GM18511 (cell line): Measurements from ENCODE around the gene IL1RAPL2.
"Not testable (repeated sequence)": the region's sequence is repeated elsewhere in the genome, so short reads cannot be mapped to it uniquely, and the experiment has no call there.

Source experiments
- ATAC-seq: cut with Tn5 transposase; IDR thresholded peaks from one replicate; pipeline ENCODE4 v1.9.1; 2021; ENCODE audit warnings: mild to moderate bottlenecking, moderate library complexity; ENCODE audit not compliant: unreplicated experiment

Gene IL1RAPL2

DNA sequence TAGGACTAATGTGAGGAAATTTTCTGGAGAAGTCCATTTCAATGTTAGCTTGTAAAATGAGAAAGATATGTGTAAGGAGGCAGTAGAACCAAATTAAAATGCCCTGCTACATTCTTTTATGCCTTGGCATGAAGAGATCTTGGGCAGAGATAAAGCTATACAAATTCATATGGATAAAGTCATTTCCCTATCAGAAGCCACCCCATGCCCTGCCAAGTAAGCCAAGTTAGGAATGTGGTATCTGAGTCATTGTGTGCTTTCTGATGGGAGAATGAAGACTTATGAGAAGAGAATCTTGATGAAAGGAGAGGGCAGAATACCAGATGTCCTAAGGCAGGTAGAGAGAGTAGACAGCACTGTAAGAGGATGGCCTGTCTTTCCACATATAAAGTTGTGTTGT is 570.8 kb downstream of the IL1RAPL2 start:
- no peak for ATAC-seq

DNA sequence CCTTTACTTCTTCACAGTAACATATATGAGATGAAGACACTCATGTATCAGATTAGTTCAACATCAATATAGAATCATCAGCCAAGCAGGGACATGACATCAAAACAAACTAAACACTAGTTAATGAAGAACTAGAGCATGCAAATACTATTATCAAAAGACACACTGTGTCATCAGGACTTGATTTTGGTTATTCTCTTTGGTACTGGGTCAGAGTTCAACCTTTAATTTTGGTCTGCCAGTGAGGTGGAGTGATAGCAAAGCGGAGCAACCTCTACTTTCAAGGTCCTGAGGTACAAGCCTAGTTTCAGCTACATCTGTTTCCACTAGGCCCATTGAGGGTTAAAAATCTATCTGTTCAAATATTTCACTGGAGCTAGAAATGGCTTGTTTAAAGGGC is 584.0 kb downstream of the IL1RAPL2 start:
- no peak for ATAC-seq

DNA sequence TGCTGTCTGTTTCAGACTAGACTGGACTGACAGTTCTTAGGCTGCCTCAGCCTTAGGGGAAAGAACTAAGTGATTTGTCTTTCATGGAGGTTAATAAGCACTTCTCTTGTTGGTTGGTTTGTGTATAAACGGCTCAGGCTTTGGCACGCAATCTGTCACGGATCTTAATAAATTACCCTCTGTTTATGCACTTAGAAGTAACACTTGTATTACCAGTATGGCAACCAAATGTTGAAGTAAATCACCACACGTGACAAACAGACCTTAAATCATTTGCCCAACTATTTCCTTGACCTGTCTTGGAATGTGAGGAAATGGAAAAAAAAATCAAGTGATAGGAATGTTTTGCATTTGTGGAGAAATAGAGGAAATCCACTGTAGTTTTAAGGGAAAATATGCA is 584.6 kb downstream of the IL1RAPL2 start:
- no peak for ATAC-seq

DNA sequence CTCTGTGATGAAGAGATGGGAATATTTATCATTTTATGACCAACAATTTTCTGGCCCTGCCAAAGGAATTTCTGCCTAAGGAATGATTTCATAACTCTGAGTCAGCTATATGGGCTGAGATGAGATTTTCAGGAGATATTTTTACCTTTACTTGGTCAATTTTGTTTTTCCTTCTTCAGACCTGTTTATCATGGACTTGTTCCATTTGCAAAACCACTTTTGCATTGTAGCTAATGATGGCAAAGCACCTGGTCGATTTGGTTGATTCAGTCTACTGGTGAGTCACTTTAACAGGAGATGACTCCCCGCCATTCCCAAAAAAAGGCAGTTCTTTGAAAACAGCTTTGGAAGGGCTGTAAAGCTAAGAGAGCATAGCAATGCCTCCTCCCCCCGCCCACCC is 601.2 kb downstream of the IL1RAPL2 start:
- ATAC-seq: no peak

DNA sequence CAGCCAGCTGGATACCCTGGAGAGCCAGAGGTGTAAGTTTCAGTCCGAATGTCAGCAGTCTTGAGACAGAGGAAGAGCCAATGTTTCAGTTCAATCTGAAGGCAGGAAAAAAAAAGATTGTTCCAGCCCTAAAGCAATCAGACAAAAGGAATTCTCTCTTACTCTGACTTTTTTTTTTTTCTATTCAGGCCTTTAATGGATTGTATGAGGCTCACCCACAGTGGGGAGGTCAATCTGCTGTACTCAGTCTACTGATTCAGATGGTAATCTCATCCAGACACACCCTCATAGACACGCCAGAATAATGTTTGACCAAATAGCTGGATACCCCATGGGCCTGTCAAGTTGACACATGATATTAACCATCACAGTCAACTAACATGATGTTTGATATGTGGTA is 602.6 kb downstream of the IL1RAPL2 start:
- ATAC-seq: no peak

DNA sequence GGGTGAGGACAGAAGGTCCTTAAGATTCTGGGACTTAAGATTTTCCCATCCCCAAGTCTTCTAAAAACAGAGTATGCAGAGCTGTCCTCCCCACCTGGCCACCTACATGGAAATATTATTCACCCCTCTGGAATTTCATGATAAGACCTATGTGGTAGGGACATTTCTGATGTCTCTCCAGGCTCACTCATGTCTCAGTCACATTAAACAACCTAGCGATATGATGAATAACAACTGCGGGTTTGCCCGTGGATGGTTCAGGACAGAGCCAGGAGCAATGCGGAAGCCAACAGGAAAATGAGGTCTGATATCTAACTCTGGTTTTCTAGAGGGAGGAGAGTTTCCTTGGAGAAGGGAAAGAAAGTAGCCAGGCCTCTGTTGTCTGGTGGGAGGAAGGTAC is 607.1 kb downstream of the IL1RAPL2 start:
- no peak for ATAC-seq

DNA sequence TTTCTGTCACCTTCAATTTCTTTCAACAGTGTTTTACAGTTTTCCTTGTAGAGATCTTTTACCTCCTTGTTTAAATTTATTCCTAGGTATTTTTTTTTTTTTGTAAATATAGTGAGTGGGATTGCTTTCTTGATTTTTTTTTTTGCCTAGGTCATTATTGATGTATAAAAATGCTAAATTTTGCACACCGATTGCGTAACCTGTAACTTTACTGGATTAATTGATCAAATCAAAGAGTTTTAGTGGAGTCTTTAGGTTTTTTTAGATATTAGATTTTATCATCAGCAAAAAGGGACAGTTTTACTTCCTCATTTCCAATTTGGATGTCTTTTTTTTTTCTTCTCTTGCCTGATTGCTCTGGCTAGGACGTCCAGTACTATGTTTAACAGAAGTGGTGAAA is 613.6 kb downstream of the IL1RAPL2 start:
- no peak for ATAC-seq

DNA sequence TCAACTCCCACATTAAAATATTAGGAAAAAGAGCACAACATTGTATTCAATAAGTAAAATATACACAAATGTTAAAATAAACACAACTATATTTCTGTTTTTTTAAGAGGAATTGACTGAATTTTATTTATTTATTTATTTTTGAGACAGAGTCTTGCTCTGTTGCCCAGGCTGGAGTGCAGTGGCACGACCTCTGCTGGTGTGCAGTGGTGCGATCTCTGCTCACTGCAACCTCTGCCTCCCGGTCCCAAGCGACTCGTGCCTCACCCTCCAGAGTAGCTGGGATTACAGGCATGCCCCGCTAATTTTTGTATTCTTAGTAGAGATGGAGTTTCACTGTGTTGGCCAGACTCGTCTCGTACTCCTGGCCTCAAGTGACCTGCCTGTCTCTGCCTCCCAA is 623.1 kb downstream of the IL1RAPL2 start:
- ATAC-seq: no peak

DNA sequence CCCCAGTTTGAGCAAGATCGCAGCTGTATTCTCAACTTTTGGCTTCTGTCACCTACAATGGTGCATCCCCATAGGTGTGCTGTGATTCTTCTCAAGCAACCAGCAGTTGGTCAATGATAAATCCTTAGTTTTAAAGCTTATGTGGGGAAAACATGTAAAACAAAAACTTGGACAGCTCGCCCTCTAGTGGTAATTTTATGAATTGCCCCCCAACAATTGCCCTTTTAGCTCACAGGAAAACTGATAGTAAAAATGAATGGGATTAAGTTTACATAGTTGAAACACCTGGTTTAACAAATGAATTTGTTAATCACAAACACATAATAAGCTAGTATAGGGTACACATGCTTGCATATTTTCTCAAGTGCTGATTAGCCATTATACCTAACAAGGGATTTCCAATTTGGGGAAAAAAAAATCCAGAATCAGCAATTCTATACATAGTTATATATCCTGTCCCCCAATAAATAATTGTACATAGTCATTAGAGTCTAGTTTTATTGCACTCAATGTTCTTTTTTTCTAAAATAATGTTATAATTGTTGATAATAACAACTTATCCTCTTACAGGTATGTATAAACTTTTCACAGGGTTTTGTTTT is 624.4 kb downstream of the IL1RAPL2 start:
- peak; percentile 69 for ATAC-seq

DNA sequence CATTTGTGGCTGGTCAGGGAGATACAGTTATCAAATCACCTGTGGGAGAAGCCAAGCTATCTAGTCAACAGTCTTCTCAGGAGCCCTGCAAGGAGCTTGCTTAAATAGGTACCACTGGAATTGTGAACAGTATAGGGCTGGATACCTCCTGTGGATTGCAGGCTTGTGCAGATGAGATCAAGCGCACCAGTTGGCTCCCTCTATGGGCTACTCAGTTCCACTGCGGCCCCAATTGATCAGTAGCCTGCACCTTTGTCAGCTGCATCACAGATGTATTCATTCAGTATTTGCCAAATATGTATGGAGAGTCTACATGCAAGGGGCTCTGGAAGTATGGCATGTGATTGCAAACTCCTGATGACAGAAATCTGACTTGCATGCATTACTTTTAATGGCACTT is 625.9 kb downstream of the IL1RAPL2 start:
- ATAC-seq: peak; percentile 55

DNA sequence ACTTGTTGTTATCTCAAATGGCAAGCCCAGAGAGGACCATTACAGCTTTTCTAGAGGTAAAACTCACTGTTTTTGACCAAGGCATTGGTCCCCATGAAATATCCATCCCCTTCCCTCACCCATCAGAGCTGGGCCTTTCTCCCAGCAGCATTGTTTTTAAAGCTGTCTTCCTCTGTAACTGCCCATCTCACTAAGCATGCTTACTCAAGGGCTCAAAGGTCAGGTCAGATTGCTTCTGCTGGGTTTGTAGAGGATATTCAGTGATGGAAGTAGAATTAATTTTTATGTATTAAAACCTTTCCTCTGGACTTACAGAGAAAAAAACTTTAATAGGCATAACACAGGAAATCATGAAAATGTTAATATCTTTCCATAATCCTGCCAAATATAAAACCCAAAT is 643.4 kb downstream of the IL1RAPL2 start:
- no peak for ATAC-seq

DNA sequence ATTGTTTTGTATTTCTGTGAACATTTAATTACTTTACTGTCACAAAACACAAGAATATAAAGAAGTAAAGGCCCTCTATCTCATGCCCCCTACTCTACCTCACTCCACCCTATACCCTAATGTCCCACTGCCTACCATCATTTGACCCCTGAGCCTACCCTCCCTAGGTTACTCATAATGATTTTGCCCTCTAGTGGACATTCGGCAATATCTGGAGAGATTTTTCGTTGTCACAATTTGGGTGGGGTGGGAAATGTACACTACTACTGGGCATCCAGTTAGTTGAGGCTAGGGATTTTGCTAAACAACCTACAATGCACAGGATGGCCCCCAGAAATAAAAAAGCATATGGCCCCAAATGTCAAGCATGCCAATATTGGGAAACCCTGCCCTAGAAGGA is 644.3 kb downstream of the IL1RAPL2 start:
- no peak for ATAC-seq

DNA sequence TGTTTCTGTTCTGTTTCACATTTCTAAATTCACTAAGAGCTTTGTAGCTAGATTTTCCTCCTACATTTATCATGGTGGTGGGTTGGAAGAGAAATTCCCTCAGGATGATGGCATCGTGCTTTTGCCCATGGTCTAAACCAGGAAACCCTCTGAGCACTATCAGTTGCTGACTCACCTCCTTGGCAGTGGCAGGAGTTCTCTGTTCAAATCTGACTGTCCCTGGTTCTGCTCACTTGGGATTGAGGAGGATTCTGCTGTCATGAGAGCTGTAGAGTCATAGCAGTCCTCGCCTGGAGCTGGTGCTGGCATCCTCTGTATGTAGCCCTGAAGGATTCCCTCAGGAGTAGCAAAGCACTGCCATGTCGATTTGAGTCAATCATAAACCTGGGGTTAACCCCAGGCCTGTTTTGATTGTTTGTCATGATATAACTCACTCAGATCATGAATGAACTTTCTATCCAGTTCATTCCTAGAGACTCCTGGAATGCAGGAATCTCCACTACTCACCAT is 645.1 kb downstream of the IL1RAPL2 start:
- ATAC-seq: no peak

DNA sequence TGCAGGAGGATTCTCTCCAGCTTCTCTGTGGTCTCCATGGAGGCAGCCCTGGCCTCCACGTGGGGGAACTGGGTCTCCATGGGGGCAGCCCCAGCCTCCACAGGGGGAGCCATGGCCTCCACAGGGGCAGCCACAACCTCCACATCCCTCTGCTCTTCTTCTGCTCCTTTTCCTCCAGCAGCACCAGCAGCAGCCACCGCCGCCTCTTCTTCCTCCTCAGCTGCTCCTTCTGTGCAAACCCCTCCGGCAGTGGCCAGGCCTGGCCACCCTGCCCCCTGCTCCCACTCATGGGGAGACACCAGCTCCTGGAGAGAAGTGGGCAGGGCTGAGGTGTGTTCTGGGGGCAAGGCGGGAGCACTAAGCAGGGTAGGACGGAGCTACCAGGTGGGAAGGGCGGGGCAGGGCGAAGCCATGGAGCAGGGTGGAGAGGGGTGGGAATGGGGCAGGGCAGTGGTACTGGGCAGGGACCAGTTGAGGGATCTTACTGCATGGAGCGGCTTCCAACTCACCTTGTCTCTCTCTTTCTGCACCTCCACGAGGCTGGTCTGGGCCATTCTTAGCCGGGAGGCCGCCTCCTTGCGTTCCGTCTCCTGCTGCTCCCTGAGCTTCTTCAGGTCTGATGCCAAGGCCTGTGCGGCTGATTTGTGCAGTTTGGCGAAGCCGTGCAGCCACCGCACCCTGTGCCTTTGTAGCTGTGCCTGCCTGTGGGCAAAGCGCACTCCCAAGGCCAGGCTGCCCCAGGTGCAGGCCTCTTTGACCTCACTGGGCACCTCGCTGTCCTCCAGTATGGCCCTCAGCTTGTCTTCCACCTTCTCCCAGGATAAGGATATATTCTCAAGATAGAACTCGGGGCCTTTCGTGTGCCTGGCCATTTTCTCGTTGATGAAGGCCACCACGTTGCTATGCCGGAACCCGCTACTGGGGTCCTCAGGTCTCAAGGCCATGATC is 653.7 kb downstream of the IL1RAPL2 start:
- no peak for ATAC-seq

DNA sequence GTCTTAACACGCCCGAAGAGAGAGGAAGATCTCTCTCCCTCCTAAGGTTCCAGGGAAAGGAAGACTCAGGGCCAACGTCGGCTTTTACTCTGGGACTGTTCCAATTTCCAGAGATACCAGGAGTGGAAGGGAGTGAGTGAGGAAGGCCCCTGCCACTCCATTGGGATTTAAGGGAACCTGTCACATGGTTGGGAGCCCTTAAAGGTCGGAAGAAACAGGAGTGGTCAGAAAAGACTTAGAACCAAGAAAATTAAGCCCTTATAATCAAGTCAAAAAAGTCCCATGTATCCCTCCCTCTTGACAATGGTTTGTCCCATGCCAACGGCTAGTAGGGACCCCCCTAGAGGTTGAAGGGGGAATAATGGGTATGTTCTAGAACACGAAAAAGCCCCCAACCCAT is 654.6 kb downstream of the IL1RAPL2 start, which contains the start of gene TEX13A:
TSS of gene TEX13A (minus strand) at position 59 of the 400 bp plus-strand sequence. CDS start 297 bp downstream, outside the sequence.
- no peak for ATAC-seq

DNA sequence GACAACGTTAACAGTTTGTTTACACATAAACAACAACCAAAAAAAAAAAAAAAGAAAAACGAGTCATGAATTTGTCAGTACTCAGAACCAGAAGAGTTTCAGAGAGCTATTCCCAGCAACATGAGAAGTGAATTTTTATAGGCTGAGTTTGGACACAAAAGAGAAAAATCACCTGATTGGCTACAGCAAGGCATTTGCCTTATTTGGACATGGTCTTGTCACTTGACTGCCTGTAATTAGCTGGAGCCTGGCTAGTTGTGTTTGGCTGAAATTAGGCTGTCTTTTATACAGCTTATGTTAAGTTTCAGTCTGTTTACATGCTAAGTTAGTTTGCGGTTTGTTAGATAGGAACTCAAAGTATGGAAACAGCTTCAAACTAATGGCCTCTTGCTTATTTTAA is 655.4 kb downstream of the IL1RAPL2 start:
- ATAC-seq: no peak

DNA sequence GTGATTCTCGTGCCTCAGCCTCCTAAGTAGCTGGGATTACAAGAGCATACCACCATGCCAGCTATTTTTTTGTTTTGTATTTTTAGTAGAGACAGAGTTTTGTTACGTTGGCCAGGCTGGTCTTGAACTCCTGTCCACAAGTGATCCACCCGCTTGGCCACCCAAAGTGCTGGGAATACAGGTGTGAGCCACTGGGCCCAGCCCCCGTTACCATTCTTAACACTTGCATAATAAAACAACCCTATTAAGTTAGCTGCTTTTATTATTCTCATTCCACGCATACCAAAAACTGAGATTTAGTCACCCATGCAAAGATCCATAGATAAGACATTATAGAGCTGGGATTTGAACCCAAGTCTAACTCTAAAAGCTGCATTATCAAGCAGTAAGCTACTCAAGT is 660.5 kb downstream of the IL1RAPL2 start:
- no peak for ATAC-seq

DNA sequence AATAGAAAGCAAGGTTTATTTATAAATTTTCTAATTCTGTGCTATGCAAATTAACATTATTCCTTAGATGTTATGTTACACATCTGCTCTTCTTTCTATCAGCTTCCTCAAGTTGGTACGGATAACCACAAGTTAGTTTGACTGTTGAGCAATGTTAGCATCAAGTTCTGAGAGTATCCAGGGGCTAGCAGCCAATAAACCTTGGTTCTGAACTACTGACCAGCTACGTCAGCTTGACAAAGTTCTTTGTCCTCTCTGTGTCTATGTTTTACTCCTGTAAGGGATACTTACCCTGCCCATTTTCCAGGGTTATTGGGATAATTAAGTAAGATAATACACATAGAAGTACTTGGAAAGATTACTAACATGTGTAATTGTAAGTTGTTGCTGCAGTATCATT is 662.6 kb downstream of the IL1RAPL2 start:
- no peak for ATAC-seq

DNA sequence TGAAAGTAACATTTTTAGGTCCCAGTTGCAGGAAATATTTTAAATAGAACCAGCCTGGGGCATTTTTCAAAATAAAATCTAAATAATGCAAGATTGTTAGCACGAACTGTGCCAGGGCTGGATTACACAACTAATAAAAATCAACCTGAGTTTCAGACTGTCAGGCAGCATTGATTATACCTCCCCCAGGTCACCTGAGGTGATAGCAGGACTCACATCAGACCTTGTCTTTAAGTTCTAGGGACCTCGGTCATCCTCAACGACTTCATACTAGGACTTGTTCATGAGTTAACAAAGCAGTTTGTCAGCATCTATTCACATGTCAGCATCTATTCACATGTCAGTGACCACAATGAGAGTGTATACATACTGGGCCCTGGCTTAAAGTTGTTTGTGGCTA is 663.1 kb downstream of the IL1RAPL2 start:
- no peak for ATAC-seq

DNA sequence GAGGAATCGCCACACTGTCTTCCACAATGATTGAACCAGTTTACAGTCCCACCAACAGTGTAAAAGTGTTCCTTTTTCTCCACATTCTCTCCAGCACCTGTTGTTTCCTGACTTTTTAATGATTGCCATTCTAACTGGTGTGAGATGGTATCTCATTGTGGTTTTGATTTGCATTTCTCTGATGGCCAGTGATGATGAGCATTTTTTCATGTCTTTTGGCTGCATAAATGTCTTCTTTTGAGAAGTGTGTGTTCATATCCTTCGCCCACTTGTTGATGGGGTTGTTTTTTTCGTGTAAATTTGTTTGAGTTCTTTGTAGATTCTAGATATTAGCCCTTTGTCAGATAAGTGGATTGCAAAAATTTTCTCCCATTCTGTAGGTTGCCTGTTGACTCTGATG is 671.4 kb downstream of the IL1RAPL2 start:
- ATAC-seq: not testable (repeated sequence)

DNA sequence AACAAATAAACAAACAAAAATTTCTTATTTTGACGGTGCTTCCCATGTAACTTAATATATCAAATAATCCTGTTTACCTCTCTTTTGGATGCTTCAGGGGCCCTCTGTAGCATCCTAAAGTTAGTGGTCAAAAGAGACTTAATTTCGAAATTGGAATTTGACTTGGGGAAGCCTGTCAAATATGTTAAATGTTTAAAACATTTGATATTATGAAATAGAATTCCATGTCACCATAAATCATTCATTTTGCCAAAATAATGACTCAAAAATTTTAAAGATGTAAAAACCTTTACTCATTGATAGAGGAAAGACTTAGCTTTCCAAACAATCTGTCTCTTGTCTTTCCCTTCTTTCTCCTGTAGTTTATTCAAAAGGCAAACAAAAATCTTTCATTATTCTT is 675.1 kb downstream of the IL1RAPL2 start:
- no peak for ATAC-seq
